SIG-M5 (cell line): Measurements from ENCODE around the gene NRG3.

Experiments
- DNase-seq: peaks from one replicate; lab custom pipeline; 2025; lab: John Stamatoyannopoulos, UW

The NRG3 gene

GRCh38 chr10:81874875-81875466 is at the start of gene NRG3:
Gene NRG3, plus strand, starts transcription at chr10:81875194.
- DNase-seq: no peak

DNA sequence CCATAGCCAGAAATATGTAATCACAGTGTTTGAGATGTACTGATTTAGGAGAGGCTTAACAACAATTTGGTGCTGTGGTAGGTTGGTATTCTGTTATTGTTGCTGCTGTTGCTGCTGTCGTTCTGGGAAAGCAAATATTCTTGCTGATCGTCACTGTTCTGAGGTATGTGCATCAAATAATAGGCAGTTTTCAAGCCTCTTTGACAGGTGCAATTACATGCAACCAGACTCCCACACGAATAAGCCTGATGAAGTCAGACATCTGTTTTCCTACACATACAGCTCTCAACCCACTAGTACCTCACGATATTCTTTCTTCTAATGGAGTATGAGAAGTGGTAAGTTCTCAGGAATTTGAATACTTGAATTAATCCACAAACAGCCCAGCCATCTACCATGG is 46.7 kb upstream of the NRG3 start:
- DNase-seq: no peak

DNA sequence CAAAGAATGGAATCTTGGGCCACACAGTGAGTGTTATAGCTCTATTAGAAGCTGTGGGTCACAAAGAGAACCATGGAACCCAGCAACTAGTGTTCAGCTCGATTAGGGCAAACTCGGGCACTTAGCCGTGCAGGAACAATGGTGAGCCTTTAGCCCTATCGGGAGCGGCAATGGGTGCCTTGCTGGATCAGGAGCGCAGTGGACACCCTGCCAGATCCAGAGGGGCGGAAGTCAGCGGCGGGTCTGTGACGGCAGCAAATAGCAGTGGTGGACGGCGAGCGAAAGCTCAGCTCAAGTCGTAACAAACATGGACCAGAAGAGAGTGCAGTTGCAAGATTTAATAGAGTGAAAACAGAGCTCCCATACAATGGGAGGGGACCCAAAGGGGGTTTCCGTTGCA is 43.9 kb upstream of the NRG3 start:
- DNase-seq: no peak

GRCh38 chr10:81838950-81839349 is 36.0 kb upstream of the NRG3 start:
- DNase-seq: no peak

- no peak for DNase-seq
Measured at GRCh38 chr10:81843042-81843441, 32.0 kb upstream of the NRG3 start.

DNA sequence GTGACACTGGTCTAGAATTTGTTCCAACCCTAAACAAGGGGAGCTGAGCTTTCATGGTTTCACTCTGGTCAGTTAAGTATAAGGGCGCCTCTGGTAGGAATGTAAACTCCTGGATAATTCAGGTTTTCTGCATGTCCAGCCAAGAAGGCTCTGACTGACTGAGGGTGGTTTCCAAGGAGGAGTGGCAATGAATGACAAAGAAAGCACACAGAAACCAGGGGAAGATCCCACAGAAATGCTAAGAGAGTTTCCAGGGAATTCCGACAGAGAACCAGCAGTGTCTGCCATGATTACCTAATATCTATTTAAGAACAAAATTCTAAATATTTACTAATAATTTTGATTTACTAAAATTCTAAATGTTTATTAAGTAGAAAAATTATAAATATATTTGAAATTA is 27.3 kb upstream of the NRG3 start:
- DNase-seq: no peak

DNA sequence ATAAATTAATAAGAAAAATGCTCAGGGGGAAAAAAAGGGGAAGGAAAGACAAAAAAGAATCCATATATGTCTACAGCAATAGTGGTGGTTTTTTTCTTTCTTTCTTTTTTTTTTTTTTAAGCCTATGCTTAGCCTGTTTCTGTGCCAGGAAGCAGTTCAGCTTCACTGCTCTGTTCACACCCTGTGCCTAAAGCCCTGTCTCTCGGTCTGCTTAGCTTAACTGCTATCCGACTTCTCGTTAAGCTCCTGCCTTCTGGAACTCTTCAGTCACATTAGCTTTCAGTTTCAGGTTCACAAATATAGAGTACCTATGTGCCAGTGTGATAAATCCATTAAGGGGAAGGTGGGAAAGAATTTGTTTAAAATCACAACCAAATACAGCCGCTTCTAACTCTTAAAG is 26.5 kb upstream of the NRG3 start:
- DNase-seq: no peak

DNA sequence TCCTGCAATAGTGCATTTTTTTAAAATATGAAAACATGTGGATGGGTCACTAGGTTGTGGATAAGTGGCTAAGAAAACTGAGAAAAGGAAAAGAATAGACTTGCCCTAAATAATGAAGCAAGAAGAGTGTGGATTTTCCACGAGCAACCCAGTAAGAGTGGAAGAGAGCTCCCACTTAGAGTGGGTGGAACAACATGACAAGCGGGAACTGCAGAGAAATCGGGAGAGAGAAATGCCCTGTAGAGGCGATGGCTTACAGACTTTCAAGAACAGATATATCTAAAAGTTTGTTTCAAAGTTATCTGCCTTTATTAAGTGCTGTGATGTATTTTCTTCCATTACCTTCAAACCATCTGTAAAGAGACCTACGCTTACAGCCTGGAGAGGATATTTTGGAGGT is 26.1 kb upstream of the NRG3 start:
- DNase-seq: no peak

DNA sequence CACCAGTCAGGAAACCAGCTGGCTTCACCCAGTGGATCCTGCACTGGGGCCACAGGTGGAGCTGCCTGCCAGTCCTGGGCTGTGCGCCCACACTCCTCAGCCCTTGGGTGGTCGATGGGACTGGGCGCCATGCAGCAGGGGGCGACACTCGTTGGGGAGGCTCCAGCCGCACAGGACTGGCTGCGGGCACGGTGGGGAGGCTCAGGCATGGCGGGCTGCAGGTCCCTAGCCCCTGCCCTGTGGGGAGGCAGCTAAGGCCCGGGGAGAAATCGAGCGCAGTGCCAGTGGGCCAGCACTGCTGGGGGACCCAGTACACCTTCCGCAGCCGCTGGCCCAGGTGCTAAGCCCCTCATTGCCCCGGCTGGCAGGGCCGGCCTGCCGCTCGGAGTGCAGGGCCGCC is 12.4 kb upstream of the NRG3 start:
- DNase-seq: no peak

- no peak for DNase-seq
Measured at GRCh38 chr10:81863771-81864170, 11.2 kb upstream of the NRG3 start.

DNA sequence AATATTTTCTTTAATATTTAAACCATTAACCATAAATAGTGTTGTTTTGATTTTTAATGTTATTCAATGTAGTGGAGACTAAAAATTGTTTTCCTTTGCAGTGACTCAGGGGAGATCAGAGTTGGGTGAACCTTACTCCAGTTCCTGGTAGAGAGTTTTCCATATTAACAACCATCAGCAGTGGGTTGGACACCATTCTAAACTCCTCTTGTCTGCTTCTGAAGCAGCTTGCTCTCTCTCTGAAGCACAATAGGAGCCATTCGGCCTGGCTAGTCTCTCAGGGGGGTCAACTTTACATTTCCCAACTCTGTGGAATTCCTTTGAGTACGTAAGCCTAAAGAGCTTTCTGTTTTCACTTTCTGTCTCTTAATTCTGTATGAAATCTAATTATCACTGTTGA is 9.4 kb upstream of the NRG3 start:
- no peak for DNase-seq

DNA sequence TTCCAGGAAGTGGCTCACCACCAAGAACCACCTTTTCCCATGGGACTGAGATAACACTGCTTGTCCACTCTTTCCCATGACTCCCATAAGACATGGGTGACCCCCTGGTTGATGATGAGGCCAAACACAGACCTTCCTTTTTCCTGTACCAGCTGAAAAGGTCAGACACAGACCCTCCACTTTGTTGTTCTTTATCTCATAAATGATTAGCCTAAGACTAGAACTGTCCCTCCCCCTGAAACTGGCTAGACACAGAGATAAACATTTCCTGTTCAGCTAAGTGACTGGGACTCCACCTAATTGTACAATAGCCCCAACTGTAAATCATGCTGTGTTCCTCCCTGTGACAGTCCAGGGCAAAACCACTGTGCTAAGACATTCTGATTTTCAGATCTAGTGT is 8.2 kb upstream of the NRG3 start:
- no peak for DNase-seq

GRCh38 chr10:81870472-81870871 is 4.5 kb upstream of the NRG3 start:
- DNase-seq: no peak

DNA sequence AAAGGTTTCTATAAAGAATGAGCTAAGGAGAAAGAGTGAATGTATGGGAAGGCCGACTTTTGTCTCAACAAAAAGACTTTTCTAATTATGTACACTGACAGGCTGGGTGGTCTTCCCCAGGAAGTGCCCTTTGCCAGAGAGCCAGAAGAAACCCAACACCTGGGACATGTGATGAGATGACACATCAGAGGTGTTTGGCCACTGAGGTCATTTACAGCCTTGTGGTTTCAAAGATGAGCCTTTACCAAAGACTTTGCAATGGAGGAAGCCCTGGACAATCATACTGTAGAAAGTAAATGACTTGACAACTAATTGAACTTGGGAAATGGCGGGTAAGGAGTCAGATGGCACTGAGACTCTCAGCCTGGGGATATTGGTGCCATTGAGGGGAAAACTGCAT is 3.4 kb upstream of the NRG3 start:
- DNase-seq: no peak

DNA sequence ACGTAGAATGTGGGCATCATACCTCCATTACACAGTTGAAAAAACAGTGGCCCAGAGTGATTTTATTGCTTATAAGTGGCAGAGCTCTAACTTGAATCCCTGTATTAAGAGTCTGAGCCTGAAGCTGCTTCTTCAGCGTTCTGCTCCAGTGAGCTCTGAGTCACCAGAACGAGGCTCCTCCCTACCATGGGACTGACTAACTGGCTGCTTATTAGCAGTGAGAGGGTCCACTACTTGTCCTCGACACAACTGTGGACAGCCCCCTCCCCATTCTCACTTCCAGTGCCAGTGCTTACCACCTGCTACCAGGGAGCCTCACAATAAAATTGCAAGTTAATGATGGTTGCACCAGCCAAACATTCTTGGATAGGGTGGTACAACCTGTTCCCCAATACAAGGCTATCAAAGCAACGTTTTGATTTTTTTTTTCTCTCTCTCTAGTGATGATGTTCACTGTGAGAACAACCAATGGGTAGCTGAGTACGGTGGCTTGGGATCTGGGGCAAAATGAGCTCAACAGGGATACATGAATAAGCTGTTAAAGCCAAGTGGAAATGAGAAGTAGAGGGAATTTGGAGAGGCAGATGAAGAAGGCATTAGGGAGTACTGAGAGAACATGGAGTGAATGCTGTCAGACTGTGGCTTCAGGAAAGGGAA is 2.7 kb upstream of the NRG3 start:
- DNase-seq: no peak

DNA sequence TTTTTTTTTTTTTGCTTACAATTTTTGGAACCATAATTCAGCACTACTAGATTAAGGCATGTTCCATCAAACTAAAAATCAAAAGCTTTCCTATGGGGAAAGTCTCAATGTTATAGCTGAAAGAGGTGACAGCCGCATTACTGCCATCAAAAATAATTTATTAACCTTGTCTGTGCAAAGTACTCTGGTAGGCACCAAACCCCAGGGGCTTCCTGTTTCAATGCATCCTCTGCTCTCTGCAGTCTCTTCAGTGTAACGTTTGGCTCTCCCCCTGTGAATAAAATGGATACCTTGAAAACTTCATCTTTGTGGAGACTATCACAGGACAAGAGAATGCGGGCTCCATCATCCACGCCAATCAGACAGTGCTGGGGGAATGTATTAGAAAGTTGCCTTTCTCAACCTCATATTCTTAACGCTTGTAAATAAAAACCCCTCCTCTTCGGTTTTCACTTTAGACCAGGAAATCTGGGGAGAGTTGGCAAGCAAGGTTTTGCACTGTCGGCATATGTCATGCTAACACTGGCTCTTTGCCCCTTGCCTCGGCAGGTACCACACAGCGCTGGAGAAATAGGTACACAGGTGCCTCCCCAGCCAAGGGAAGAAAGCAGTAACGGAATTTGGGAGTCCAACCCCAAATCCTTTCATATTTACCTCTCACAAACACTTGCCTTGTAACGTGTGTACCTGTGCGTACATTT is 1.6 kb upstream of the NRG3 start:
- no peak for DNase-seq

DNA sequence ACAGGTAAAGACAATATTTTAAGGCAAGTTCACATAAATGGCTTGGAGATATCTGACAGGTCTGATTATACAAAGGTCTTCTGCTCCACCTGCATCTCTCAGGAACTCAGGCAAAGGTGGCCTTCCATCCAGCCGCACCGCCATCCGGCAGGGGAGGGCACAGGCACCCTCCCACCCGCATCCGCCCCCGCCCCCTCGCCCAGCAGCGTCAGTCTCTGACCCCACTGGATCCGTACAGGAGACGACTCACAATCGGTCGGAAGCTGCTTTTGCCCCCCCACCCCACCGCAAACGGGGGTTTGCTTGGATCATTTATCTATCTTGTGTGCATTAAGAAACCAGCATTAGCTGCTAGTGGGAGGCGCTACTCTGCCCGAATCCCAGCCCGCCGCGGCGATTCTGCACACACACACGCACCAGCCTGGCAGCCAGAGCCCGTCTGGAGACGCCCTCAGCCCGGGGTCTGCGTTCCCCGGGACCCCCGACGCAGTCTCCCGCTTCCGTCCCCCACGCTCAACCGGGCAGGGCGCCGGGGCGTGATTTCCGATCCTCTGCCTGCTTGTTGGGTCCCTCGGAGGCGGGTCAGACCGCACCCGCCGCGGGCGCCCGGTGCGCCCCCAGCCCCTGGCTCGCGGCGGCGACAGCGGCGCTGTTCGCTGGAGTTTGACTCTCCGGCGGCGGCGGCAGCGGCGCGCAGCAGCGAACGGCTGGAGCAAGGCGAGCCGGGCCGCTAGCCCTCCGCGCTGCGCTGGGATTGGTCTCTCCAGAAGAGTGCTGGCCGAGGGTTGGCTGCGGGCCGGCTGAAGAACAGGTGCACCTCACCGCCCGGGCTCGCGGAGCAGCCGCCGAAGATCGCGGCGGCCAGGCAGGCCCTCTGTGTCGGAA is 820 bp upstream of the NRG3 start:
- no peak for DNase-seq

DNA sequence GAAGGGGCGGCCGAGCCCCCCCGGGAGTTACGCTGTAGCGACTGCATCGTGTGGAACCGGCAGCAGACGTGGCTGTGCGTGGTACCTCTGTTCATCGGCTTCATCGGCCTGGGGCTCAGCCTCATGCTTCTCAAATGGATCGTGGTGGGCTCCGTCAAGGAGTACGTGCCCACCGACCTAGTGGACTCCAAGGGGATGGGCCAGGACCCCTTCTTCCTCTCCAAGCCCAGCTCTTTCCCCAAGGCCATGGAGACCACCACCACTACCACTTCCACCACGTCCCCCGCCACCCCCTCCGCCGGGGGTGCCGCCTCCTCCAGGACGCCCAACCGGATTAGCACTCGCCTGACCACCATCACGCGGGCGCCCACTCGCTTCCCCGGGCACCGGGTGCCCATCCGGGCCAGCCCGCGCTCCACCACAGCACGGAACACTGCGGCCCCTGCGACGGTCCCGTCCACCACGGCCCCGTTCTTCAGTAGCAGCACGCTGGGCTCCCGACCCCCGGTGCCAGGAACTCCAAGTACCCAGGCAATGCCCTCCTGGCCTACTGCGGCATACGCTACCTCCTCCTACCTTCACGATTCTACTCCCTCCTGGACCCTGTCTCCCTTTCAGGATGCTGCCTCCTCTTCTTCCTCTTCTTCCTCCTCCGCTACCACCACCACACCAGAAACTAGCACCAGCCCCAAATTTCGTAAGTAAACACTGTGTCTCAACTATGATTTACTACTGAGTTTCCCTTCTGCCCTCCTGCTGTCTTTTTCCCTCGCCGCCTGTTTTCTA is 666 bp downstream of the NRG3 start:
- DNase-seq: no peak

- DNase-seq: no peak
Measured at GRCh38 chr10:81876253-81877077, 1.5 kb downstream of the NRG3 start.

DNA sequence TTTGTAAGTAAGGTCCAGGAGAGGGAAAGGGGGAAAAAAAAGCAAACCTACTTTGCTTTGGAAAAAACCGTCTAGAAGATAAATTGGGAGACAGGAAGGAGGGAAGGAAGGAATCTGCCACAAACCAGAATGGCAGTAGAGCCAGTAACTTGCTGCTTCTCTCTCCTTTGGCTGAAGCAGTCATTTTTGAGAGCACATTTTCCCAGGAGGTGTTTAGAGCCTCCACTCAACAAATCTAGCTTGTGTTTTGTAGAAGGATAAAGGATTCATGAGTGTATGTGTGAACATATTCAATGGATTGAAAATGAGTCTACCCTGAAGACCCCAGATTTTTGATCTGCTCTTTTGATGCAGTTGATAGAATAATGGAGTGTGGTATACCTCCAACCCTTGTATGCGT is 2.6 kb downstream of the NRG3 start:
- no peak for DNase-seq

DNA sequence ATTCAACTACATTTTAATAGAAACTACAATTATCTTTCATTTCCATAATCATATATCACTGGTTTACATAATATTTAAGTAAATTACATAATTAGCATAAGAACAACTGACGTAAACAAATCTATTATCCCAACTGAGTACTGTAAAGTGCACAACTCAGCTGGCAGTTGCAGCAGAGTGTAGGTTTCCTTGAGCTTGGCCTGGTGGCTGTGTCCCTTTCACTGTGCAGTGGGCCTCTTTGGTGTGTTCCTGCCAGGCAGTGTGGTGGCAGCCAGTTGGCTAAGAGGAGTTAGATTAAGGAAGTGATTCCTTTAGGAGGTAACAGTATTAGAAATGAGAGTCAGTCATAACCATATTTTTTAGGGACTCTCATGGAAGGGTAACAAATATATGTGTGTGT is 7.0 kb downstream of the NRG3 start:
- no peak for DNase-seq
